GM18870 (cell line): ENCODE measurements around the gene DCDC2B.
"Not testable (repeated sequence)": the region's sequence is repeated elsewhere in the genome, so short reads cannot be mapped to it uniquely, and the experiment has no call there.

Experiments
- ATAC-seq: cut with Tn5 transposase; IDR thresholded peaks from one replicate; pipeline ENCODE4 v1.9.1; 2021; ENCODE audit warnings: moderate library complexity; ENCODE audit not compliant: unreplicated experiment

DCDC2B gene

DNA sequence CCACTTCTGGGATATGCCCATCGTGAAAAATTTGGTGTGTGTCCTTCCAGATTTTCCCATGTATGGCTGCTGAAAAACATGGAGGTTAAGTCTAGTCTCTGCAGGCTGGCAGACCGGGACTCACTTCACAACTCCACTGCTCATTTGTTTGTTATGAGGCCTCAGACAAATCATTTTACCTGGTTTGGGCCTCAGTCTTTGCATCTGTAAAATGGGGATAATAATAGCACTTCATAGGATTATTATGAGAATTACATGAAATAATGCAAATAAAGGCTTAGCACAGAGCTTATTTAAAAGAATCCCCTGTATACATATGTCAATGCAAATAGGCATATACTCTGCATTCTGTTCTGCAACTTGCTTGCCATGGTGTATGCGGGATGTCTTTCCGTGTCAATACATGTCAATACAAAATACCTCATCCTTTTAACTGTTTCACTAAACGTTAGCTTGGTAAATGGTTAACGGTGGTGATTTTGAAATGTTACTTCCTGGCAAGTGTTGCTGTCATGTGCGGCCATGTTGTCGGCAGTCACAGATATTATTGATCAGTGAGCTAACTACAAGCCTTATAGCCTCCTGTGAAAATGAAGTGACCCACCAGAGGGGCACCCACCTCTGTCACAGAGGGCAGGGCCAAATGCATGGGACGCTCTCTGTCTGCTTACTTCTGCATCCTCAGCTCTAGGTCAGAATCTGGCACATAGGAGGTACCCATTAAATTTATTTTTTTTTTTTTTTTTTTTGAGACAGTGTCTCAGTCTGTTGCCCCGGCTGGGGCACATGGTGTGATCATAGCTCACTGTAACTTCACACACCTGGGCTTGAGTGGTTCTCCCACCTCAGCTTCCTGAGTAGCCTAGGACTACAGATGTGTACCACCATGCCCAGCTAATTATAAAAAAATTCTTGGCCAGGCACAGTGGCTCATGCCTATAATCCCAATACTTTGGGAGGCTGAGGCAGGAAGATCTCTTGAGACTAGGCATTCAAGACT, 46.5 kb downstream of the DCDC2B start:
- ATAC-seq: no peak

- ATAC-seq: no peak
Measured at GRCh38 chr1:32256473-32257226, 47.8 kb downstream of the DCDC2B start.

DNA sequence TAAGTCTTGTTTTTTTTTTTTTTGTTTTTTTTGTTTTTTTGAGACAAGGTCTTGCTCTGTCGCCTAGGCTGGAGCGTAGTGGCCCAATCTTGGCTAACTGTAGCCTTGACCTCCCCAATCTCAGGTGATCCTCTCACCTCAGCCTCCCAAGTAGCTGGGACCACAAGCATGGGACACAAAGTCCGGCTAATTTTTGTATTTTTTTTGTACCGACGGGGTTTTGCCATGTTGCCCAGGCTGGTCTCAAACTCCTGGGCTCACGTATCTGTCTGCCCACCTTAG, 48.3 kb downstream of the DCDC2B start:
- no peak for ATAC-seq

- ATAC-seq: not testable (repeated sequence)
Measured at GRCh38 chr1:32263236-32263593, 54.3 kb downstream of the DCDC2B start.

- no peak for ATAC-seq
Measured at GRCh38 chr1:32263744-32264143, 54.9 kb downstream of the DCDC2B start.
